Natural killer cell (primary cell): ENCODE measurements around the gene FKBP6. TPM values are rescaled to one million over a fixed set of nuclear protein-coding genes. Genes with fewer than 3 reads are reported as not detected.

Experiments
- ATAC-seq, 3 donors: fragments of 150-1000 bp in 2 of 3; fragments of 200-7000 bp in 1 of 3; cut with Tn5 transposase; 1 replicate in 1 of 3; 2 replicates in 2 of 3; pipeline ENCODE4 v1.10.0; 2021; ENCODE audit warnings: mild to moderate bottlenecking in 2 of 3, moderate library complexity in 2 of 3
- DNase-seq, 2 donors: peaks; one replicate each; pipeline versions ENCODE4 v3.0.0 to v3.0.0-alpha.2; 2013 to 2021; ENCODE audit warnings: mixed read lengths in 1 of 2
- H3K27ac ChIP-seq: one replicate; pipeline ENCODE4 v1.5.1; 2013; ENCODE audit warnings: mild to moderate bottlenecking, low read length
- H3K27me3 ChIP-seq: one replicate; pipeline ENCODE4 v1.6.1; 2013; ENCODE audit warnings: low read length; ENCODE audit not compliant: control insufficient read depth, insufficient read depth
- H3K36me3 ChIP-seq: one replicate; pipeline ENCODE4 v1.6.1; 2013; ENCODE audit warnings: low read length; ENCODE audit not compliant: control insufficient read depth, insufficient read depth
- H3K4me1 ChIP-seq: one replicate; pipeline ENCODE4 v1.6.1; 2013; ENCODE audit warnings: low read length; ENCODE audit not compliant: control insufficient read depth, insufficient read depth
- H3K4me3 ChIP-seq: one replicate; pipeline ENCODE4 v1.5.1; 2013; ENCODE audit warnings: low read length
- H3K9me3 ChIP-seq: one replicate; pipeline ENCODE4 v1.6.1; 2013; ENCODE audit warnings: low read length; ENCODE audit not compliant: control insufficient read depth, insufficient read depth
- H3K27ac Mint-ChIP-seq, 2 donors: one replicate each; pipeline ENCODE4 v1.8.0; 2022; ENCODE audit warnings: mild to moderate bottlenecking in 2 of 2, mixed read lengths in 2 of 2, moderate library complexity in 1 of 2
- H3K27me3 Mint-ChIP-seq, 2 donors: one replicate each; pipeline ENCODE4 v1.8.0; 2022; ENCODE audit warnings: low read depth in 2 of 2, mixed read lengths in 2 of 2
- H3K36me3 Mint-ChIP-seq: one replicate; pipeline ENCODE4 v1.8.0; 2022; ENCODE audit warnings: mixed read lengths
- H3K4me1 Mint-ChIP-seq, 2 donors: one replicate each; pipeline ENCODE4 v1.8.0; 2022; ENCODE audit warnings: mixed read lengths in 2 of 2
- H3K4me3 Mint-ChIP-seq: one replicate; pipeline ENCODE4 v1.8.0; 2022; ENCODE audit warnings: mild to moderate bottlenecking, moderate library complexity, mixed read lengths
- H3K9me3 Mint-ChIP-seq, 2 donors: one replicate each; pipeline ENCODE4 v1.8.0; 2022; ENCODE audit warnings: mixed read lengths in 2 of 2
- CTCF ChIP-seq: fragments of 200-600 bp; IDR thresholded peaks from one replicate; pipeline ENCODE4 v1.8.0; 2022; ENCODE audit warnings: antibody characterized with exemption
- whole genome bisulfite sequencing: methylation state at CpG from one replicate; pipeline ENCODE4 v1.1.7; 2013; ENCODE audit warnings: missing lambda C conversion rate; ENCODE audit not compliant: insufficient coverage; 5-methylcytosine and 5-hydroxymethylcytosine counted together
- intact Hi-C: fragments of 100-400 bp; cut with micrococcal nuclease; formaldehyde crosslinking; loops from one replicate; pipeline ENCODE4 v1.14.2; 2022
- total RNA-seq, 4 donors: library from RNA; stranded (reverse); fragments of 120-200 nt in 1 of 4; gene quantifications; one replicate each; pipeline versions ENCODE4 v1.2.3 to v1.2.4, GENCODE V29; 2013 to 2022

FKBP6 gene
- total RNA-seq, 3 donors from 2014 or later (not counting 1 experiment from before 2014, with no cell fraction given): not detected

GRCh38 chr7:73328696-73329095 is 735 bp downstream of the FKBP6 start:
- DNase-seq (no peak), ATAC-seq (no peak)
- Mint-ChIP-seq H3K4me1 (peaks cover 7 to 14% of the 10 kb centered on the region in 2 donors), H3K4me3 (no peak overlapping the region), H3K9me3 (no peaks in the 10 kb centered on the region), H3K27me3 (peaks cover 0 to 7% of the 10 kb centered on the region in 2 donors), H3K27ac (no peak overlapping the region), H3K36me3 (no peaks in the 10 kb centered on the region)
- no peak overlapping the region for H3K4me3 ChIP-seq
- WGBS: 94% methylated on average over 10 of the region's 10 CpGs
- no peaks in the 10 kb centered on the region for H3K36me3 ChIP-seq
- H3K9me3 ChIP-seq: no peaks in the 10 kb centered on the region
- H3K27me3 ChIP-seq: no peaks in the 10 kb centered on the region
- no peak for TF ChIP-seq CTCF
- H3K27ac ChIP-seq: no peak overlapping the region
- peaks cover 10% of the 10 kb centered on the region for H3K4me1 ChIP-seq
- intact Hi-C loops: no loop called here

GRCh38 chr7:73329861-73330581 is 2.1 kb downstream of the FKBP6 start:
- H3K27ac Mint-ChIP-seq: no peak overlapping the region

GRCh38 chr7:73330772-73331171 is 2.8 kb downstream of the FKBP6 start:
- Histone ChIP-seq H3K9me3 (no peaks in the 10 kb centered on the region), H3K27me3 (no peaks in the 10 kb centered on the region), H3K4me1 (no peaks in the 10 kb centered on the region), H3K27ac (no peak overlapping the region), H3K4me3 (no peak overlapping the region), H3K36me3 (no peaks in the 10 kb centered on the region)
- intact Hi-C loops: no loop called here
- 77% methylated on average over 6 of the region's 6 CpGs for WGBS
- Mint-ChIP-seq H3K4me3 (no peak overlapping the region), H3K27ac (no peak overlapping the region), H3K27me3 (peaks cover 0 to 7% of the 10 kb centered on the region in 2 donors), H3K4me1 (peaks cover 0 to 8% of the 10 kb centered on the region in 2 donors), H3K36me3 (no peaks in the 10 kb centered on the region), H3K9me3 (no peaks in the 10 kb centered on the region)
- no peak for ATAC-seq
- no peak for DNase-seq
- no peak for TF ChIP-seq CTCF

More at GRCh38 chr7:73329861-73330581, 2.1 kb downstream of the FKBP6 start:
- no peak overlapping the region for H3K4me3 ChIP-seq
- intact Hi-C loops: no loop called here
- no peaks in the 10 kb centered on the region for H3K9me3 ChIP-seq
- no peak for TF ChIP-seq CTCF
- DNase-seq: no peak
- Mint-ChIP-seq H3K4me3 (no peak overlapping the region), H3K4me1 (peaks cover 0 to 8% of the 10 kb centered on the region in 2 donors), H3K9me3 (no peaks in the 10 kb centered on the region), H3K27me3 (peaks cover 0 to 7% of the 10 kb centered on the region in 2 donors), H3K36me3 (no peaks in the 10 kb centered on the region)
- no peak overlapping the region for H3K27ac ChIP-seq
- no peaks in the 10 kb centered on the region for H3K36me3 ChIP-seq
- H3K27me3 ChIP-seq: no peaks in the 10 kb centered on the region
- ATAC-seq: no peak
- 65% methylated on average over 11 of the region's 11 CpGs for WGBS
- H3K4me1 ChIP-seq: no peaks in the 10 kb centered on the region

- intact Hi-C loops: no loop called here
- H3K27me3 ChIP-seq: no peaks in the 10 kb centered on the region
- DNase-seq: no peak
- no peaks in the 10 kb centered on the region for H3K9me3 ChIP-seq
- H3K4me1 Mint-ChIP-seq: peaks cover 0 to 8% of the 10 kb centered on the region in 2 donors
- no peak overlapping the region for H3K27ac Mint-ChIP-seq
- H3K4me1 ChIP-seq: no peaks in the 10 kb centered on the region
- 75% methylated on average over 5 of the region's 6 CpGs for WGBS
- TF ChIP-seq CTCF: no peak
- H3K27ac ChIP-seq: no peak overlapping the region
- H3K36me3 Mint-ChIP-seq: no peaks in the 10 kb centered on the region
- H3K9me3 Mint-ChIP-seq: no peaks in the 10 kb centered on the region
- ATAC-seq: no peak
- no peak overlapping the region for H3K4me3 Mint-ChIP-seq
- H3K36me3 ChIP-seq: no peaks in the 10 kb centered on the region
- no peak overlapping the region for H3K4me3 ChIP-seq
- peaks cover 0 to 7% of the 10 kb centered on the region in 2 donors for H3K27me3 Mint-ChIP-seq
Observed at GRCh38 chr7:73332447-73332846, 4.5 kb downstream of the FKBP6 start.
